ENCODE results near the gene DISC1. TPM values are rescaled to one million over a fixed set of nuclear protein-coding genes. Genes with fewer than 3 reads are reported as not detected.

The DISC1 gene
- total and polyA plus RNA-seq, 12 donors: 1.0 to 21.0 (median 9.7) TPM

- DNase-seq: no peak
- Histone ChIP-seq H3K27me3 (no peaks in the 10 kb centered on the region), H3K27ac (no peak overlapping the region), H3K36me3 (replicated peaks in 1 of 2) (no peaks in the 10 kb centered on the region), H3K4me3 (no peak overlapping the region), H3K4me1 (replicated peaks in 1 of 2) (peaks cover under 1 to 18% of the 10 kb centered on the region in 2 donors), H3K9me3 (replicated peaks in 1 of 3) (no peaks in the 10 kb centered on the region)
- intact Hi-C loops (cut with DNase I): loop anchor here in 1 of 2 donors (10.0 kb wide), 1 partner anchor 772 kb away; the partner anchor contains the start of gene SIPA1L2
- no peak for TF ChIP-seq CTCF (IDR thresholded peaks at IDR 0.05)
- no peak for TF ChIP-seq POLR2A (IDR thresholded peaks at IDR 0.05)
- WGBS, 4 donors: 76 to 92% (median 79%) methylated on average over 2 of the region's 2 CpGs
Measured at GRCh38 chr1:231862611-231863010, 236.0 kb downstream of the DISC1 start.

- H3K4me1 ChIP-seq (replicated peaks in 1 of 2): peaks cover 8 to 27% of the 10 kb centered on the region in 2 donors
- intact Hi-C loops (cut with DNase I): loop anchor here in 1 of 2 donors (10.0 kb wide), 1 partner anchor 769 kb away; the partner anchor contains the start of gene SIPA1L2
- WGBS, 4 donors: 74 to 79% (median 77%) methylated on average over 3 of the region's 3 CpGs
Measured at GRCh38 chr1:231865331-231865730, 238.7 kb downstream of the DISC1 start.

DNA sequence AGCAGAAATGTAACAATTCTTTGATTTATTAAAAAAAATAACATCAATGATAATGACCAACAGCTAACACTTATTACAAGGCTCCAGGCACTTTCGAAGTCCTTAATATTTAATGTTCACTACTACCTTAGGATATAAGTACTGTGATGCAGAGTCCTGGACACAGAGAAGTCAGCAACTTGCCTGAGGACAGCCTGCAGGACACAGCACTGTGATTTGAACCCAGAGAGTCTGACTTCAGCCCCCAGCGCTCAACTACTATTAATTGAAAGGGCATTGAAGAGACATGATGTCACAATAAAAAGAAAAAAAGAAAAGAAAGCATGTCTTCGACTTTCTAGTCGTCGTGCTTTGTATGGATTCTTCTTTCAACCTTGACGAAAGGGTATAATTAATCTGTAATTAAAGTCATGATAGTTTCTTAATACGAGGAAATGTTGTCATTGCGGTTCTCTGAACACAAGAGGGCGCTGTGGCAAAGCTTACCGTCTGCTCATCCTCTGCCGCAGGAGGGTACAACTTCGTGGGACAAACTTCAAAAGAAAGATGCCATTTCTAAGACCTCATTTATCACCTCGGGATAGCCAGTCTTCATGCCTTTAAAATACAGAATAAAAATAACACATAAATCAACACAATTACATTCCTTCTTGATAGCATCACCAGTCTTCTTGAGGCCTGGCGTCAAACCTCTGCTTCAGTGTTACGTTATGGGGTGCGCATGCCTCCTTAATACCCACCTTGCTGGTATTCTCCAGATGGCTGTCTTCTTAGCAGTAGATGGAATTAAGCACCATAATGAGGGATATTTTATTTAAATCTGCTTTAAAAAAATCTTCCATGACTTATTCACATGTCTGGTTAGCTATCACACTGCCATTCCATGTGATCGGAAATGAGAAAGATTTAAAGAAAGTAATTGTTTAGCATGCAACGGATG, 240.1 kb downstream of the DISC1 start:
- Histone ChIP-seq H3K36me3 (replicated peaks in 1 of 2) (no peaks in the 10 kb centered on the region), H3K4me1 (replicated peaks in 1 of 2) (peaks cover 8 to 14% of the 10 kb centered on the region in 2 donors), H3K9me3 (replicated peaks in 1 of 3) (no peaks in the 10 kb centered on the region), H3K4me3 (no peak overlapping the region), H3K27me3 (no peaks in the 10 kb centered on the region), H3K27ac (no peak overlapping the region)
- 34 to 36% (median 35%) methylated on average over 18 of the region's 18 CpGs for WGBS, 4 donors
- intact Hi-C loops (cut with DNase I): loop anchor here in 1 of 2 donors (10.0 kb wide), 1 partner anchor 768 kb away; the partner anchor contains the start of gene SIPA1L2
- DNase-seq: peak; percentile 28 to 79 (median 54)
- TF ChIP-seq CTCF (IDR thresholded peaks at IDR 0.05): peak; percentile 71 to 92 (median 85)
- no peak for TF ChIP-seq POLR2A (IDR thresholded peaks at IDR 0.05)

More at GRCh38 chr1:231865331-231865730, 238.7 kb downstream of the DISC1 start:
- TF ChIP-seq CTCF (IDR thresholded peaks at IDR 0.05) (no peak), POLR2A (IDR thresholded peaks at IDR 0.05) (no peak)
- no peaks in the 10 kb centered on the region for H3K36me3 ChIP-seq (replicated peaks in 1 of 2)
- no peak for DNase-seq
- no peaks in the 10 kb centered on the region for H3K9me3 ChIP-seq (replicated peaks in 1 of 3)
- H3K27me3 ChIP-seq: no peaks in the 10 kb centered on the region
- H3K4me3 ChIP-seq: no peak overlapping the region
- no peak overlapping the region for H3K27ac ChIP-seq

- intact Hi-C loops (cut with DNase I): loop anchor here in 1 of 2 donors (10.0 kb wide), 1 partner anchor 767 kb away; the partner anchor contains the start of gene SIPA1L2
- H3K4me3 ChIP-seq: no peak overlapping the region
- WGBS, 4 donors: 23 to 35% (median 28%) methylated on average over 2 of the region's 2 CpGs
- H3K9me3 ChIP-seq (replicated peaks in 1 of 3): no peaks in the 10 kb centered on the region
- no peak for DNase-seq
- H3K36me3 ChIP-seq (replicated peaks in 1 of 2): no peaks in the 10 kb centered on the region
- peaks cover 8 to 13% of the 10 kb centered on the region in 2 donors for H3K4me1 ChIP-seq (replicated peaks in 1 of 2)
- no peaks in the 10 kb centered on the region for H3K27me3 ChIP-seq
- H3K27ac ChIP-seq: no peak overlapping the region
- no peak for TF ChIP-seq CTCF (IDR thresholded peaks at IDR 0.05)
- no peak for TF ChIP-seq POLR2A (IDR thresholded peaks at IDR 0.05)
Measured at GRCh38 chr1:231867607-231868006, 241.0 kb downstream of the DISC1 start.
